ENCODE measurements around the gene RIMKLA.

- TF ChIP-seq CTCF (IDR thresholded peaks at IDR 0.05) (no peak), POLR2A (IDR thresholded peaks at IDR 0.05) (no peak)
Measured at GRCh38 chr1:42454403-42454802, 73.8 kb downstream of the RIMKLA start.

All from Peyer's patch (tissue), 4 donors.